Naive B cell (primary cell): ENCODE data around the gene PRKCA. TPM values are rescaled to one million over a fixed set of nuclear protein-coding genes. Genes with fewer than 3 reads are reported as not detected.

Experiments
- ATAC-seq, 2 donors: fragments of 150-1000 bp; cut with Tn5 transposase; 2 replicates each; pipeline ENCODE4 v1.10.0; 2021; ENCODE audit warnings: low read depth in 2 of 2, mild to moderate bottlenecking in 2 of 2, moderate library complexity in 2 of 2
- DNase-seq: peaks from one replicate; pipeline ENCODE4 v3.0.0; 2022
- H3K27ac Mint-ChIP-seq, 6 donors: one replicate each; pipeline ENCODE4 v1.8.0; 2020 to 2022; ENCODE audit warnings: mild to moderate bottlenecking in 6 of 6, mixed read lengths in 6 of 6, moderate library complexity in 5 of 6, inconsistent platforms in 2 of 6
- H3K27me3 Mint-ChIP-seq, 3 donors: one replicate each; pipeline ENCODE4 v1.8.0; 2021 to 2022; ENCODE audit warnings: mixed read lengths in 3 of 3, mild to moderate bottlenecking in 1 of 3
- H3K36me3 Mint-ChIP-seq, 2 donors: one replicate each; pipeline ENCODE4 v1.8.0; 2020 to 2022; ENCODE audit warnings: mixed read lengths in 2 of 2, inconsistent platforms in 1 of 2, mild to moderate bottlenecking in 1 of 2
- H3K4me1 Mint-ChIP-seq, 3 donors: one replicate each; pipeline ENCODE4 v1.8.0; 2020 to 2022; ENCODE audit warnings: mixed read lengths in 3 of 3, inconsistent platforms in 1 of 3, mild to moderate bottlenecking in 1 of 3, moderate library complexity in 1 of 3
- H3K4me3 Mint-ChIP-seq, 8 donors: one replicate each; pipeline ENCODE4 v1.8.0; 2020 to 2022; ENCODE audit warnings: mild to moderate bottlenecking in 8 of 8, mixed read lengths in 8 of 8, moderate library complexity in 8 of 8, inconsistent platforms in 2 of 8
- H3K9me3 Mint-ChIP-seq, 7 donors: one replicate each; pipeline ENCODE4 v1.8.0; 2020 to 2022; ENCODE audit warnings: mixed read lengths in 7 of 7, mild to moderate bottlenecking in 5 of 7, inconsistent platforms in 2 of 7, moderate library complexity in 1 of 7
- polyA plus RNA-seq, 6 donors: library from polyadenylated mRNA; unstranded; fragments of 300-500 nt; fragmentation: Illumina TruSeq; gene quantifications; one replicate each; pipeline ENCODE4 v1.2.3, GENCODE V29; 2021; ENCODE audit warnings: low read depth in 6 of 6

Gene PRKCA
- polyA plus RNA-seq, 6 donors from 2014 or later: 0.03 to 0.06 TPM; not detected in 4

- DNase-seq: no peak
- Mint-ChIP-seq H3K27ac (no peak overlapping the region), H3K9me3 (peaks cover 0 to 13% (median 5%) of the 10 kb centered on the region in 7 donors), H3K36me3 (peaks cover 0 to 9% of the 10 kb centered on the region in 2 donors), H3K4me1 (peaks cover 0 to 8% (median 4%) of the 10 kb centered on the region in 3 donors), H3K4me3 (no peak overlapping the region), H3K27me3 (peaks cover 0 to 3% (median 0%) of the 10 kb centered on the region in 3 donors)
- ATAC-seq: no peak
Observed at GRCh38 chr17:66429680-66430079, 127.3 kb downstream of the PRKCA start.

- no peak overlapping the region for H3K4me3 Mint-ChIP-seq
- DNase-seq: no peak
- no peak overlapping the region for H3K27ac Mint-ChIP-seq
- peaks cover 0 to 9% of the 10 kb centered on the region in 2 donors for H3K36me3 Mint-ChIP-seq
- H3K27me3 Mint-ChIP-seq: peaks cover 0 to 3% (median 0%) of the 10 kb centered on the region in 3 donors
- no peak for ATAC-seq
- peaks cover 0 to 8% (median 3%) of the 10 kb centered on the region in 7 donors for H3K9me3 Mint-ChIP-seq
- peaks cover 0 to 4% (median 2%) of the 10 kb centered on the region in 3 donors for H3K4me1 Mint-ChIP-seq
Observed at GRCh38 chr17:66430846-66431795, 128.7 kb downstream of the PRKCA start.

- Mint-ChIP-seq H3K4me1 (peaks cover 0 to 2% (median 0%) of the 10 kb centered on the region in 3 donors), H3K36me3 (peaks cover 0 to 9% of the 10 kb centered on the region in 2 donors), H3K27ac (no peak overlapping the region), H3K27me3 (no peaks in the 10 kb centered on the region), H3K9me3 (peaks cover 0 to 4% (median 0%) of the 10 kb centered on the region in 7 donors), H3K4me3 (no peak overlapping the region)
- no peak for ATAC-seq
- no peak for DNase-seq
Observed at GRCh38 chr17:66431910-66432309, 129.5 kb downstream of the PRKCA start.

- Mint-ChIP-seq H3K4me1 (peaks cover 0 to 2% (median 0%) of the 10 kb centered on the region in 3 donors), H3K27ac (no peak overlapping the region), H3K4me3 (no peak overlapping the region), H3K9me3 (peaks cover 0 to 1% (median 0%) of the 10 kb centered on the region in 7 donors), H3K27me3 (no peaks in the 10 kb centered on the region), H3K36me3 (peaks cover 0 to 7% of the 10 kb centered on the region in 2 donors)
- DNase-seq (no peak), ATAC-seq (no peak)
Observed at GRCh38 chr17:66432411-66432957, 130.1 kb downstream of the PRKCA start.

GRCh38 chr17:66432996-66433551, 130.7 kb downstream of the PRKCA start:
- Mint-ChIP-seq H3K9me3 (peaks cover 0 to 6% (median 3%) of the 10 kb centered on the region in 7 donors), H3K36me3 (peaks cover 0 to 1% of the 10 kb centered on the region in 2 donors), H3K4me1 (peaks cover 0 to 4% (median 0%) of the 10 kb centered on the region in 3 donors), H3K27ac (no peak overlapping the region), H3K27me3 (no peaks in the 10 kb centered on the region), H3K4me3 (no peak overlapping the region)
- ATAC-seq (no peak), DNase-seq (no peak)

- H3K27ac Mint-ChIP-seq: no peak overlapping the region
- no peaks in the 10 kb centered on the region for H3K36me3 Mint-ChIP-seq
- H3K27me3 Mint-ChIP-seq: no peaks in the 10 kb centered on the region
- DNase-seq (no peak), ATAC-seq (no peak)
- H3K4me3 Mint-ChIP-seq: no peak overlapping the region
- peaks cover under 1 to 11% (median under 1%) of the 10 kb centered on the region in 3 donors for H3K4me1 Mint-ChIP-seq
- peaks cover 4 to 22% (median 13%) of the 10 kb centered on the region in 7 donors for H3K9me3 Mint-ChIP-seq
Observed at GRCh38 chr17:66435182-66435581, 132.8 kb downstream of the PRKCA start.

GRCh38 chr17:66436631-66437030, 134.2 kb downstream of the PRKCA start:
- H3K36me3 Mint-ChIP-seq: no peaks in the 10 kb centered on the region
- H3K4me3 Mint-ChIP-seq: no peak overlapping the region
- H3K27me3 Mint-ChIP-seq: no peaks in the 10 kb centered on the region
- no peak for ATAC-seq
- peaks cover 10 to 24% (median 12%) of the 10 kb centered on the region in 3 donors for H3K4me1 Mint-ChIP-seq
- no peak overlapping the region for H3K27ac Mint-ChIP-seq
- H3K9me3 Mint-ChIP-seq: peaks cover 4 to 24% (median 17%) of the 10 kb centered on the region in 7 donors
- DNase-seq: no peak

GRCh38 chr17:66437476-66438026, 135.1 kb downstream of the PRKCA start:
- H3K4me1 Mint-ChIP-seq: peaks cover 19 to 33% (median 21%) of the 10 kb centered on the region in 3 donors
- no peak overlapping the region for H3K27ac Mint-ChIP-seq

GRCh38 chr17:66438101-66438500, 135.7 kb downstream of the PRKCA start:
- Mint-ChIP-seq H3K9me3 (peaks cover 4 to 24% (median 17%) of the 10 kb centered on the region in 7 donors), H3K27ac (peak overlapping the region in 3 of 6 donors; percentile 26 to 48 (median 32)), H3K36me3 (peaks cover 0 to under 1% of the 10 kb centered on the region in 2 donors), H3K27me3 (no peaks in the 10 kb centered on the region), H3K4me3 (peak overlapping the region in 3 of 8 donors; percentile 16 to 57 (median 51)), H3K4me1 (peaks cover 24 to 38% (median 27%) of the 10 kb centered on the region in 3 donors)
- no peak for DNase-seq
- no peak for ATAC-seq

More at GRCh38 chr17:66437476-66438026, 135.1 kb downstream of the PRKCA start:
- no peak for ATAC-seq
- H3K4me3 Mint-ChIP-seq: peak overlapping the region in 2 of 8 donors; percentile 51 to 57
- H3K36me3 Mint-ChIP-seq: no peaks in the 10 kb centered on the region
- H3K27me3 Mint-ChIP-seq: no peaks in the 10 kb centered on the region
- DNase-seq: no peak
- peaks cover 4 to 24% (median 17%) of the 10 kb centered on the region in 7 donors for H3K9me3 Mint-ChIP-seq

GRCh38 chr17:66441101-66441661, 138.8 kb downstream of the PRKCA start:
- ATAC-seq (peak; percentile 90 to 91), DNase-seq (peak; percentile 53)
- H3K27ac Mint-ChIP-seq: peak overlapping the region; percentile 38 to 97 (median 90)
- H3K36me3 Mint-ChIP-seq: peaks cover 0 to 6% of the 10 kb centered on the region in 2 donors
- H3K9me3 Mint-ChIP-seq: peaks cover 4 to 24% (median 17%) of the 10 kb centered on the region in 7 donors
- H3K4me1 Mint-ChIP-seq: peaks cover 36 to 58% (median 38%) of the 10 kb centered on the region in 3 donors
- no peaks in the 10 kb centered on the region for H3K27me3 Mint-ChIP-seq
- peak overlapping the region; percentile 25 to 90 (median 86) for H3K4me3 Mint-ChIP-seq

GRCh38 chr17:66443166-66443565, 140.8 kb downstream of the PRKCA start:
- Mint-ChIP-seq H3K4me1 (peaks cover 36 to 55% (median 38%) of the 10 kb centered on the region in 3 donors), H3K4me3 (peak overlapping the region in 5 of 8 donors; percentile 65 to 87 (median 78)), H3K27ac (peak overlapping the region in 4 of 6 donors; percentile 14 to 95 (median 46)), H3K27me3 (no peaks in the 10 kb centered on the region), H3K36me3 (peaks cover 0 to 6% of the 10 kb centered on the region in 2 donors), H3K9me3 (peaks cover 4 to 20% (median 12%) of the 10 kb centered on the region in 7 donors)
- no peak for DNase-seq
- no peak for ATAC-seq

GRCh38 chr17:66443606-66444005, 141.2 kb downstream of the PRKCA start:
- no peak for DNase-seq
- H3K4me1 Mint-ChIP-seq: peaks cover 36 to 51% (median 38%) of the 10 kb centered on the region in 3 donors
- H3K9me3 Mint-ChIP-seq: peaks cover 0 to 16% (median 7%) of the 10 kb centered on the region in 7 donors
- peak overlapping the region in 3 of 6 donors; percentile 14 to 95 (median 42) for H3K27ac Mint-ChIP-seq
- no peaks in the 10 kb centered on the region for H3K27me3 Mint-ChIP-seq
- ATAC-seq: no peak
- peaks cover 0 to 6% of the 10 kb centered on the region in 2 donors for H3K36me3 Mint-ChIP-seq
- peak overlapping the region in 6 of 8 donors; percentile 41 to 87 (median 70) for H3K4me3 Mint-ChIP-seq
